T-helper 1 cell treated with Interleukin-12 subunit alpha and Interleukin-12 subunit beta and Interleukin-4 antibody, amounts not matched to agents 30 μg/mL and 1 μg/mL, for 36 hours (primary cell): Measurements from ENCODE around the gene SDK2.
"Not testable (repeated sequence)": the region's sequence is repeated elsewhere in the genome, so short reads cannot be mapped to it uniquely, and the experiment has no call there.

Experiments
- H3K27ac Mint-ChIP-seq: one replicate; pipeline ENCODE4 v1.8.0; 2021; ENCODE audit warnings: mild to moderate bottlenecking, mixed read lengths
- H3K27me3 Mint-ChIP-seq: one replicate; pipeline ENCODE4 v1.8.0; 2021; ENCODE audit warnings: low read depth, mixed read lengths
- H3K36me3 Mint-ChIP-seq: one replicate; pipeline ENCODE4 v1.8.0; 2021; ENCODE audit warnings: low read depth, mixed read lengths
- H3K4me1 Mint-ChIP-seq: one replicate; pipeline ENCODE4 v1.8.0; 2021; ENCODE audit warnings: low read depth, mixed read lengths
- H3K4me3 Mint-ChIP-seq: one replicate; pipeline ENCODE4 v1.8.0; 2021; ENCODE audit warnings: mild to moderate bottlenecking, moderate library complexity, mixed read lengths
- H3K9me3 Mint-ChIP-seq: one replicate; pipeline ENCODE4 v1.8.0; 2021; ENCODE audit warnings: mixed read lengths

The SDK2 gene

GRCh38 chr17:73459980-73460379, 184.3 kb downstream of the SDK2 start:
- Mint-ChIP-seq H3K27ac (no peak overlapping the region), H3K4me3 (no peak overlapping the region), H3K27me3 (no peaks in the 10 kb centered on the region), H3K9me3 (no peaks in the 10 kb centered on the region), H3K4me1 (no peaks in the 10 kb centered on the region), H3K36me3 (no peaks in the 10 kb centered on the region)

- H3K4me1 Mint-ChIP-seq = no peaks in the 10 kb centered on the region
- no peak overlapping the region for H3K27ac Mint-ChIP-seq
- peaks cover 8% of the 10 kb centered on the region for H3K9me3 Mint-ChIP-seq
- no peaks in the 10 kb centered on the region for H3K27me3 Mint-ChIP-seq
- no peaks in the 10 kb centered on the region for H3K36me3 Mint-ChIP-seq
- H3K4me3 Mint-ChIP-seq = no peak overlapping the region
Observed at GRCh38 chr17:73455767-73456166, 188.5 kb downstream of the SDK2 start.

- no peaks in the 10 kb centered on the region for H3K27me3 Mint-ChIP-seq
- no peaks in the 10 kb centered on the region for H3K4me1 Mint-ChIP-seq
- no peak overlapping the region for H3K4me3 Mint-ChIP-seq
- H3K27ac Mint-ChIP-seq = no peak overlapping the region
- H3K36me3 Mint-ChIP-seq = no peaks in the 10 kb centered on the region
- peaks cover 8% of the 10 kb centered on the region for H3K9me3 Mint-ChIP-seq
Observed at GRCh38 chr17:73455050-73455687, 189.1 kb downstream of the SDK2 start.

GRCh38 chr17:73453494-73453893, 190.8 kb downstream of the SDK2 start:
- not testable (repeated sequence) for H3K9me3 Mint-ChIP-seq, H3K27ac Mint-ChIP-seq, H3K27me3 Mint-ChIP-seq, H3K4me1 Mint-ChIP-seq, H3K4me3 Mint-ChIP-seq, H3K36me3 Mint-ChIP-seq

GRCh38 chr17:73453090-73453489, 191.2 kb downstream of the SDK2 start:
- Mint-ChIP-seq H3K9me3 (peaks cover 8% of the 10 kb centered on the region), H3K4me3 (no peak overlapping the region), H3K27ac (no peak overlapping the region), H3K36me3 (no peaks in the 10 kb centered on the region), H3K4me1 (no peaks in the 10 kb centered on the region), H3K27me3 (no peaks in the 10 kb centered on the region)

GRCh38 chr17:73452009-73452408, 192.2 kb downstream of the SDK2 start:
- Mint-ChIP-seq H3K4me1 (no peaks in the 10 kb centered on the region), H3K4me3 (no peak overlapping the region), H3K9me3 (peaks cover 8% of the 10 kb centered on the region), H3K27ac (no peak overlapping the region), H3K27me3 (no peaks in the 10 kb centered on the region), H3K36me3 (no peaks in the 10 kb centered on the region)

- Mint-ChIP-seq H3K36me3 (no peaks in the 10 kb centered on the region), H3K27me3 (no peaks in the 10 kb centered on the region), H3K27ac (no peak overlapping the region), H3K4me3 (no peak overlapping the region), H3K4me1 (no peaks in the 10 kb centered on the region), H3K9me3 (no peaks in the 10 kb centered on the region)
Observed at GRCh38 chr17:73447319-73447718, 196.9 kb downstream of the SDK2 start.

GRCh38 chr17:73446617-73447016, 197.6 kb downstream of the SDK2 start:
- Mint-ChIP-seq H3K4me1 (no peaks in the 10 kb centered on the region), H3K9me3 (no peaks in the 10 kb centered on the region), H3K4me3 (no peak overlapping the region), H3K27ac (no peak overlapping the region), H3K36me3 (no peaks in the 10 kb centered on the region), H3K27me3 (no peaks in the 10 kb centered on the region)

GRCh38 chr17:73445466-73445865, 198.8 kb downstream of the SDK2 start:
- no peaks in the 10 kb centered on the region for H3K9me3 Mint-ChIP-seq
- H3K27ac Mint-ChIP-seq = no peak overlapping the region
- H3K27me3 Mint-ChIP-seq = no peaks in the 10 kb centered on the region
- no peak overlapping the region for H3K4me3 Mint-ChIP-seq
- no peaks in the 10 kb centered on the region for H3K4me1 Mint-ChIP-seq
- H3K36me3 Mint-ChIP-seq = no peaks in the 10 kb centered on the region

- H3K27ac Mint-ChIP-seq = no peak overlapping the region
- H3K36me3 Mint-ChIP-seq = no peaks in the 10 kb centered on the region
- no peaks in the 10 kb centered on the region for H3K4me1 Mint-ChIP-seq
- H3K27me3 Mint-ChIP-seq = no peaks in the 10 kb centered on the region
- no peak overlapping the region for H3K4me3 Mint-ChIP-seq
- H3K9me3 Mint-ChIP-seq = no peaks in the 10 kb centered on the region
Observed at GRCh38 chr17:73444021-73444420, 200.2 kb downstream of the SDK2 start.

- H3K36me3 Mint-ChIP-seq = no peaks in the 10 kb centered on the region
- H3K27ac Mint-ChIP-seq = no peak overlapping the region
- H3K9me3 Mint-ChIP-seq = no peaks in the 10 kb centered on the region
- no peaks in the 10 kb centered on the region for H3K27me3 Mint-ChIP-seq
- no peak overlapping the region for H3K4me3 Mint-ChIP-seq
- H3K4me1 Mint-ChIP-seq = no peaks in the 10 kb centered on the region
Observed at GRCh38 chr17:73439597-73439996, 204.6 kb downstream of the SDK2 start.

- H3K36me3 Mint-ChIP-seq = no peaks in the 10 kb centered on the region
- no peaks in the 10 kb centered on the region for H3K9me3 Mint-ChIP-seq
- H3K4me3 Mint-ChIP-seq = no peak overlapping the region
- no peaks in the 10 kb centered on the region for H3K4me1 Mint-ChIP-seq
- H3K27me3 Mint-ChIP-seq = no peaks in the 10 kb centered on the region
- no peak overlapping the region for H3K27ac Mint-ChIP-seq
Observed at GRCh38 chr17:73437826-73438225, 206.4 kb downstream of the SDK2 start.

GRCh38 chr17:73436954-73437353, 207.3 kb downstream of the SDK2 start:
- H3K27me3 Mint-ChIP-seq = no peaks in the 10 kb centered on the region
- no peaks in the 10 kb centered on the region for H3K4me1 Mint-ChIP-seq
- H3K27ac Mint-ChIP-seq = no peak overlapping the region
- no peak overlapping the region for H3K4me3 Mint-ChIP-seq
- no peaks in the 10 kb centered on the region for H3K9me3 Mint-ChIP-seq
- H3K36me3 Mint-ChIP-seq = no peaks in the 10 kb centered on the region

- no peaks in the 10 kb centered on the region for H3K9me3 Mint-ChIP-seq
- H3K36me3 Mint-ChIP-seq = no peaks in the 10 kb centered on the region
- no peaks in the 10 kb centered on the region for H3K27me3 Mint-ChIP-seq
- no peak overlapping the region for H3K27ac Mint-ChIP-seq
- no peak overlapping the region for H3K4me3 Mint-ChIP-seq
- peaks cover 5% of the 10 kb centered on the region for H3K4me1 Mint-ChIP-seq
Observed at GRCh38 chr17:73435412-73435811, 208.8 kb downstream of the SDK2 start.

- Mint-ChIP-seq H3K27ac (no peak overlapping the region), H3K9me3 (no peaks in the 10 kb centered on the region), H3K36me3 (no peaks in the 10 kb centered on the region), H3K4me1 (peaks cover 12% of the 10 kb centered on the region), H3K27me3 (peaks cover 4% of the 10 kb centered on the region), H3K4me3 (no peak overlapping the region)
Observed at GRCh38 chr17:73434154-73434553, 210.1 kb downstream of the SDK2 start.

- Mint-ChIP-seq H3K27me3 (peaks cover 5% of the 10 kb centered on the region), H3K27ac (no peak overlapping the region), H3K9me3 (no peaks in the 10 kb centered on the region), H3K4me1 (peaks cover 12% of the 10 kb centered on the region), H3K36me3 (no peaks in the 10 kb centered on the region), H3K4me3 (no peak overlapping the region)
Observed at GRCh38 chr17:73433501-73433900, 210.7 kb downstream of the SDK2 start.
